HepG2 (cell line): ENCODE measurements around the gene HAUS7. TPM values are rescaled to one million over a fixed set of nuclear protein-coding genes. Genes with fewer than 3 reads are reported as not detected.

Experiments
- FOSL2 ChIP-seq: sonication (generic); formaldehyde crosslinking; IDR thresholded peaks from 2 replicates; pipeline ENCODE4 v1.4.0; 2020; ENCODE audit warnings: missing genetic modification reagents
- FOXA1 ChIP-seq, 2 experiments: fragments of 450-650 bp in 1 of 2; sonication (generic) in 1 of 2; formaldehyde crosslinking in 1 of 2; IDR thresholded peaks; 2 replicates each; pipeline versions ENCODE4 v1.4.0 to v1.6.1; 2016 to 2020; ENCODE audit warnings: missing genetic modification reagents in 1 of 2
- FOXP4 ChIP-seq: sonication (generic); formaldehyde crosslinking; IDR thresholded peaks from 2 replicates; pipeline ENCODE4 v1.4.0; 2020; ENCODE audit warnings: missing genetic modification reagents
- HNRNPL ChIP-seq: fragments of 200-400 bp; formaldehyde crosslinking; IDR thresholded peaks from 2 replicates; pipeline ENCODE4 v1.6.1; 2017; ENCODE audit warnings: mild to moderate bottlenecking, low read depth, low read length
- KDM3A ChIP-seq: IDR thresholded peaks from 2 replicates; pipeline ENCODE4 v1.6.1; 2018; ENCODE audit warnings: low read depth, missing compliant biosample characterization
- ZHX2 ChIP-seq, 2 experiments: sonication (generic) in 1 of 2; formaldehyde crosslinking in 1 of 2; IDR thresholded peaks; 2 replicates each; pipeline versions ENCODE4 v1.6.1 to v1.9.0; 2014 to 2022; ENCODE audit warnings: antibody characterized with exemption in 1 of 2, borderline replicate concordance in 1 of 2, inconsistent platforms in 1 of 2, low read depth in 1 of 2, missing genetic modification reagents in 1 of 2
- ZNF350 ChIP-seq: sonication (generic); formaldehyde crosslinking; IDR thresholded peaks from 2 replicates; pipeline ENCODE4 v1.4.0; 2020; ENCODE audit warnings: mild to moderate bottlenecking, low read depth, missing genetic modification reagents, borderline replicate concordance
- ZNF543 ChIP-seq: sonication (generic); formaldehyde crosslinking; IDR thresholded peaks from 2 replicates; pipeline ENCODE4 v1.4.0; 2020; ENCODE audit warnings: mild to moderate bottlenecking, missing genetic modification reagents
- ZNF547 ChIP-seq: sonication (generic); formaldehyde crosslinking; IDR thresholded peaks from 2 replicates; pipeline ENCODE4 v1.5.1; 2020; ENCODE audit warnings: mild to moderate bottlenecking, missing genetic modification reagents
- ZNF605 ChIP-seq: sonication (generic); formaldehyde crosslinking; IDR thresholded peaks from 2 replicates; pipeline ENCODE4 v1.8.0; 2022; ENCODE audit warnings: mild to moderate bottlenecking, missing genetic modification reagents
- ZNF644 ChIP-seq: IDR thresholded peaks from 2 replicates; pipeline ENCODE4 v1.6.1; 2016; ENCODE audit warnings: low read depth
- ZNF747 ChIP-seq: sonication (generic); formaldehyde crosslinking; IDR thresholded peaks from 2 replicates; pipeline ENCODE4 v1.8.1; 2023; ENCODE audit warnings: missing genetic modification reagents, mild to moderate bottlenecking, borderline replicate concordance
- polyA plus RNA-seq, 8 experiments: library from polyadenylated mRNA; depleted of rRNA in 3 of 8; stranded (reverse) in 7 of 8; unstranded in 1 of 8; fragments of >200 nt; fragmentation: Illumina TruSeq in 4 of 8; extraction: Trizol in 4 of 8; gene quantifications; 2 replicates each; pipeline versions ENCODE4 v1.2.1 to v1.2.3, GENCODE V29; 2011 to 2016; ENCODE audit warnings: low read depth in 4 of 8, missing spikeins in 1 of 8, mixed read lengths in 1 of 8; ENCODE audit not compliant: insufficient read depth in 1 of 8
- total RNA-seq, 5 experiments: library from RNA; depleted of rRNA; stranded (reverse); fragments of >200 nt; fragmentation: Illumina TruSeq; extraction: Trizol; gene quantifications; 2 replicates each; pipeline ENCODE4 v1.2.3, GENCODE V29; 2016; ENCODE audit warnings: low read depth in 1 of 5
- TF ChIP-seq, protein P1 (sequence below), 2 experiments: sonication (generic) in 1 of 2; formaldehyde crosslinking in 1 of 2; IDR thresholded peaks; 2 replicates each; pipeline versions ENCODE4 v1.5.1 to v1.6.1; 2011 to 2020; ENCODE audit warnings: borderline replicate concordance in 1 of 2, low read depth in 1 of 2, low read length in 1 of 2, mild to moderate bottlenecking in 1 of 2, missing genetic modification reagents in 1 of 2, moderate library complexity in 1 of 2
- TF ChIP-seq, protein P2 (sequence below): sonication (generic); formaldehyde crosslinking; IDR thresholded peaks from 2 replicates; pipeline ENCODE4 v1.8.0; 2022; ENCODE audit warnings: missing genetic modification reagents, mild to moderate bottlenecking, moderate library complexity, borderline replicate concordance

HAUS7 gene
- total and polyA plus RNA-seq, 2 of the 13 experiments (the other 11 are each of a cell fraction or from before 2014, with no cell fraction given) = 10.9 to 42.4 TPM

DNA sequence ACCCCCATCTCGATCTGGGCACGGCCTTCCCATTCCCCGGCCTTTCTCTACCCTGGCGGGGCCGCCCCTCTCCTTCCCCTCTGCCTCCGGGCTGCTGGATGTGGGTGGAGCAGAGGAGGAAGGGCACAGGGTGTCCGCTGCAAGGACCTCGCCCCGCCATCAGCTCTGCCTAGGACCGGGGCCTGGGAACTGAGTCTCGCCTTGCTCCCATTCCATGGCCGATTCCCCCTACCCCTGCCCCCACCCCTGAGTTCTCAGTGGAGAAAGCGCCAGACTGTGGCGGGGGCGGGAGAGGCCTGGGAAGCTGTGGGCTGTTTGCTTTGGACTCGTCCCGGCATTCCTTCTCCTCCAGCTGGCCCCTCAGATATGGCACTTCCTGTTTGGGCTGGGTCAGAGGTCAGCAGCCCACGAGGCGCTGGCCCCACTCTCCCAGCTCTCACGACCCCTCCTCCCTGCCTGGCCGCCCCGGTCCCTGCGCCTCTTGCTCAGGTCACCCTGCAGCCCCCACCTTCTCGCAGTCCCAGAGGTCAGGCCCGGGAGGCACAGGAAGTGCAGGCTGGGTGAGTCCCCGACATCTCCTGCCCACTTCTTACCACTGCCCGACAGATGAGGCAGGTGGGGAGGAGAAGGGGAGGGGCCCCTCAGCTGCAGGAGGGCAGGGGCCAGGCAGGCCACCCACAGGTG, 18.0 kb upstream of the HAUS7 start (continued):
- TF ChIP-seq HNRNPL (0 out of 2 replicates have a peak, but pooled peaks have one; percentile 28), KDM3A (0 out of 2 replicates have a peak, but pooled peaks have one; percentile 48), ZNF543 (CRISPR knock-in tag) (0 out of 2 replicates have a peak, but pooled peaks have one; percentile 35), ZNF644 (no peak), FOXA1 (IDR thresholded peaks at IDR 0.05) (no peak), FOXA1 (CRISPR knock-in tag; IDR thresholded peaks at IDR 0.05) (peak; percentile 59; the same call in 1 of the 2 replicates), FOSL2 (CRISPR knock-in tag) (0 out of 2 replicates have a peak, but pooled peaks have one; percentile 15), ZNF547 (CRISPR knock-in tag) (no peak), ZNF747 (CRISPR knock-in tag) (no peak), ZNF605 (CRISPR knock-in tag) (0 out of 2 replicates have a peak, but pooled peaks have one; percentile 20), FOXP4 (CRISPR knock-in tag) (peak; percentile 42; the same call in 1 of the 2 replicates), ZHX2 (IDR thresholded peaks at IDR 0.05; ENCODE audit: low read depth) (no peak), ZHX2 (CRISPR knock-in tag; IDR thresholded peaks at IDR 0.05; ENCODE audit: borderline replicate concordance) (no peak), ZNF350 (CRISPR knock-in tag) (0 out of 2 replicates have a peak, but pooled peaks have one; percentile 22)
- TF ChIP-seq, protein P1, sequence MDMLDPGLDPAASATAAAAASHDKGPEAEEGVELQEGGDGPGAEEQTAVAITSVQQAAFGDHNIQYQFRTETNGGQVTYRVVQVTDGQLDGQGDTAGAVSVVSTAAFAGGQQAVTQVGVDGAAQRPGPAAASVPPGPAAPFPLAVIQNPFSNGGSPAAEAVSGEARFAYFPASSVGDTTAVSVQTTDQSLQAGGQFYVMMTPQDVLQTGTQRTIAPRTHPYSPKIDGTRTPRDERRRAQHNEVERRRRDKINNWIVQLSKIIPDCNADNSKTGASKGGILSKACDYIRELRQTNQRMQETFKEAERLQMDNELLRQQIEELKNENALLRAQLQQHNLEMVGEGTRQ (IDR thresholded peaks at IDR 0.05; ENCODE audit: low read depth, low read length) = no peak
- TF ChIP-seq, protein P1 (CRISPR knock-in tag; IDR thresholded peaks at IDR 0.05; ENCODE audit: borderline replicate concordance) = no peak
- TF ChIP-seq, protein P2, sequence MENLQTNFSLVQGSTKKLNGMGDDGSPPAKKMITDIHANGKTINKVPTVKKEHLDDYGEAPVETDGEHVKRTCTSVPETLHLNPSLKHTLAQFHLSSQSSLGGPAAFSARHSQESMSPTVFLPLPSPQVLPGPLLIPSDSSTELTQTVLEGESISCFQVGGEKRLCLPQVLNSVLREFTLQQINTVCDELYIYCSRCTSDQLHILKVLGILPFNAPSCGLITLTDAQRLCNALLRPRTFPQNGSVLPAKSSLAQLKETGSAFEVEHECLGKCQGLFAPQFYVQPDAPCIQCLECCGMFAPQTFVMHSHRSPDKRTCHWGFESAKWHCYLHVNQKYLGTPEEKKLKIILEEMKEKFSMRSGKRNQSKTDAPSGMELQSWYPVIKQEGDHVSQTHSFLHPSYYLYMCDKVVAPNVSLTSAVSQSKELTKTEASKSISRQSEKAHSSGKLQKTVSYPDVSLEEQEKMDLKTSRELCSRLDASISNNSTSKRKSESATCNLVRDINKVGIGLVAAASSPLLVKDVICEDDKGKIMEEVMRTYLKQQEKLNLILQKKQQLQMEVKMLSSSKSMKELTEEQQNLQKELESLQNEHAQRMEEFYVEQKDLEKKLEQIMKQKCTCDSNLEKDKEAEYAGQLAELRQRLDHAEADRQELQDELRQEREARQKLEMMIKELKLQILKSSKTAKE (CRISPR knock-in tag) = peak; percentile 75; the same call in 1 of the 2 replicates
